Endothelial cell of umbilical vein (primary cell): Measurements from ENCODE around the gene NUP37.

Experiments used
- EZH2 ChIP-seq: IDR thresholded peaks from 2 replicates; pipeline ENCODE4 v1.6.1; 2012; ENCODE audit warnings: borderline replicate concordance, low read depth, mild to moderate bottlenecking, moderate library complexity, low read length, inconsistent platforms; ENCODE audit not compliant: severe bottlenecking
- MYC ChIP-seq: IDR thresholded peaks from one replicate; pipeline ENCODE4 v1.6.1; 2011; ENCODE audit warnings: mild to moderate bottlenecking, low read depth, low read length
- POLR2A ChIP-seq: IDR thresholded peaks from 2 replicates; pipeline ENCODE4 v1.6.1; 2012; ENCODE audit warnings: low read depth, mild to moderate bottlenecking, control low read depth, low read length
- TF ChIP-seq, protein P1 (sequence below), 2 donors: IDR thresholded peaks; 1 replicate in 1 of 2; 2 replicates in 1 of 2; pipeline ENCODE4 v1.5.1; 2011; ENCODE audit warnings: low read length in 2 of 2, mild to moderate bottlenecking in 2 of 2, moderate library complexity in 2 of 2, control low read depth in 1 of 2, inconsistent platforms in 1 of 2, low read depth in 1 of 2; ENCODE audit not compliant: insufficient read depth in 1 of 2; ENCODE audit errors: extremely low read depth in 1 of 2
- TF ChIP-seq, protein P2 (sequence below): IDR thresholded peaks from 2 replicates; pipeline ENCODE4 v1.6.1; 2011; ENCODE audit not compliant: insufficient read depth, insufficient read length

DNA sequence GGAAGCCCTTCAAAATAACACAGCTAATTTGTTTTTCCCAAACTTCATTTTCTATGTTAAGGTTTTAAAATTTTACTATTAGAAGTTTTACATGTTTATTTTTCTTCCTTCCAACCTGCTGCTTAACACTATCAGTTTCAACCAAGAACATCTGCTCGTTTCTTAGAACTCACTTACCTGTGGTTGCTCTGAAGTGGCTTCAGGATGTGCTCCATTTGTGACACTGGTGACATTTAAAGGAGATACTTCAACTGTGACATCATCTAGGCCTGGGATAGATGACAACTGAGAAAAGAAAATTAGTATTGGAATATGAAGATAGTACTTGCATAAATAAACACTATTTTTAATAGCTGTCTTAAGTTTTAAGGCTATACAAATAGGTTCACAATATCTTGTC is 76.0 kb downstream of the NUP37 start:
- TF ChIP-seq EZH2: no peak
- TF ChIP-seq, protein P1, sequence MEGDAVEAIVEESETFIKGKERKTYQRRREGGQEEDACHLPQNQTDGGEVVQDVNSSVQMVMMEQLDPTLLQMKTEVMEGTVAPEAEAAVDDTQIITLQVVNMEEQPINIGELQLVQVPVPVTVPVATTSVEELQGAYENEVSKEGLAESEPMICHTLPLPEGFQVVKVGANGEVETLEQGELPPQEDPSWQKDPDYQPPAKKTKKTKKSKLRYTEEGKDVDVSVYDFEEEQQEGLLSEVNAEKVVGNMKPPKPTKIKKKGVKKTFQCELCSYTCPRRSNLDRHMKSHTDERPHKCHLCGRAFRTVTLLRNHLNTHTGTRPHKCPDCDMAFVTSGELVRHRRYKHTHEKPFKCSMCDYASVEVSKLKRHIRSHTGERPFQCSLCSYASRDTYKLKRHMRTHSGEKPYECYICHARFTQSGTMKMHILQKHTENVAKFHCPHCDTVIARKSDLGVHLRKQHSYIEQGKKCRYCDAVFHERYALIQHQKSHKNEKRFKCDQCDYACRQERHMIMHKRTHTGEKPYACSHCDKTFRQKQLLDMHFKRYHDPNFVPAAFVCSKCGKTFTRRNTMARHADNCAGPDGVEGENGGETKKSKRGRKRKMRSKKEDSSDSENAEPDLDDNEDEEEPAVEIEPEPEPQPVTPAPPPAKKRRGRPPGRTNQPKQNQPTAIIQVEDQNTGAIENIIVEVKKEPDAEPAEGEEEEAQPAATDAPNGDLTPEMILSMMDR (IDR thresholded peaks at IDR 0.05; ENCODE audit: extremely low read depth in 1 of 2, insufficient read depth in 1 of 2, low read depth in 1 of 2, low read length in 2 of 2): no peak
- no peak for TF ChIP-seq MYC
- TF ChIP-seq, protein P2, sequence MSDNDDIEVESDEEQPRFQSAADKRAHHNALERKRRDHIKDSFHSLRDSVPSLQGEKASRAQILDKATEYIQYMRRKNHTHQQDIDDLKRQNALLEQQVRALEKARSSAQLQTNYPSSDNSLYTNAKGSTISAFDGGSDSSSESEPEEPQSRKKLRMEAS: no peak
- no peak for TF ChIP-seq POLR2A
